Testis (tissue), 2 donors: Measurements from ENCODE around the gene MFSD1.

Source experiments
- POLR2A ChIP-seq: fragments of 450-650 bp; IDR thresholded peaks from one replicate; pipeline ENCODE4 v1.6.1; 2017; ENCODE audit warnings: antibody characterized with exemption, mild to moderate bottlenecking, moderate library complexity
- TF ChIP-seq, protein P1 (sequence below), 3 experiments: fragments of 450-650 bp in 2 of 3; fragments of 200-600 bp in 1 of 3; sonication (generic) in 1 of 3; IDR thresholded peaks; one replicate each; pipeline ENCODE4 v1.5.1; 2016 to 2019; ENCODE audit warnings: antibody characterized with exemption in 3 of 3, mild to moderate bottlenecking in 2 of 3, moderate library complexity in 1 of 3

DNA sequence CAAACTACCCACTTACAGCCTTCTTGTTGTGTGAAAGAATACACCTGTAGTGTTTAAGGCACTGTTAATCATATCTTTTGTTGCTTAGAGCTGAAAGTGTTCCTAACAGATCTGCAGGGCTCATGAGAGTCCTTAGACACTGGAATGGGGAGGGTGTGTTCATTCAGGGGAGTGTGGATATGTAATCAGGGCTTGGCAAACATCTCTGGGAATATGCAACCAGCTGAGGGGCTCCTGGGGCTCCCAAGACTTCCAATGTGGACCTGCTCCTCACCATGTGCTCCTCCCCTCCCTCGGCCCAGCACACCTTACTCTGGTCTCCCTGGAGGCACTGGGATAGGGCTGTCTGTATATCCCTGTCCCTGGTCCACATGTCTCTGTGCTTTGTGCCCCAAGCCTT, 30.3 kb upstream of the MFSD1 start:
- TF ChIP-seq, protein P1, sequence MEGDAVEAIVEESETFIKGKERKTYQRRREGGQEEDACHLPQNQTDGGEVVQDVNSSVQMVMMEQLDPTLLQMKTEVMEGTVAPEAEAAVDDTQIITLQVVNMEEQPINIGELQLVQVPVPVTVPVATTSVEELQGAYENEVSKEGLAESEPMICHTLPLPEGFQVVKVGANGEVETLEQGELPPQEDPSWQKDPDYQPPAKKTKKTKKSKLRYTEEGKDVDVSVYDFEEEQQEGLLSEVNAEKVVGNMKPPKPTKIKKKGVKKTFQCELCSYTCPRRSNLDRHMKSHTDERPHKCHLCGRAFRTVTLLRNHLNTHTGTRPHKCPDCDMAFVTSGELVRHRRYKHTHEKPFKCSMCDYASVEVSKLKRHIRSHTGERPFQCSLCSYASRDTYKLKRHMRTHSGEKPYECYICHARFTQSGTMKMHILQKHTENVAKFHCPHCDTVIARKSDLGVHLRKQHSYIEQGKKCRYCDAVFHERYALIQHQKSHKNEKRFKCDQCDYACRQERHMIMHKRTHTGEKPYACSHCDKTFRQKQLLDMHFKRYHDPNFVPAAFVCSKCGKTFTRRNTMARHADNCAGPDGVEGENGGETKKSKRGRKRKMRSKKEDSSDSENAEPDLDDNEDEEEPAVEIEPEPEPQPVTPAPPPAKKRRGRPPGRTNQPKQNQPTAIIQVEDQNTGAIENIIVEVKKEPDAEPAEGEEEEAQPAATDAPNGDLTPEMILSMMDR (IDR thresholded peaks at IDR 0.05): no peak
- TF ChIP-seq POLR2A: no peak
